Endothelial cell (in vitro differentiated cells): ENCODE data around the gene MILR1. TPM values are rescaled to one million over a fixed set of nuclear protein-coding genes. Genes with fewer than 3 reads are reported as not detected.

Experiments
- DNase-seq: peaks from one replicate; pipeline ENCODE4 v3.0.0; 2021; ENCODE audit warnings: low spot score
- H3K27ac Mint-ChIP-seq: one replicate; pipeline ENCODE4 v1.8.0; 2021; ENCODE audit warnings: mixed read lengths, inconsistent platforms; ENCODE audit not compliant: unreplicated experiment
- H3K27me3 Mint-ChIP-seq: one replicate; pipeline ENCODE4 v1.8.0; 2021; ENCODE audit warnings: mild to moderate bottlenecking, moderate library complexity, mixed read lengths, inconsistent platforms; ENCODE audit not compliant: unreplicated experiment
- H3K36me3 Mint-ChIP-seq: one replicate; pipeline ENCODE4 v1.8.0; 2021; ENCODE audit warnings: mild to moderate bottlenecking, low read depth, mixed read lengths, inconsistent platforms; ENCODE audit not compliant: unreplicated experiment
- H3K4me1 Mint-ChIP-seq: one replicate; pipeline ENCODE4 v1.8.0; 2021; ENCODE audit warnings: mild to moderate bottlenecking, mixed read lengths, inconsistent platforms; ENCODE audit not compliant: unreplicated experiment
- H3K4me3 Mint-ChIP-seq: one replicate; pipeline ENCODE4 v1.8.0; 2021; ENCODE audit warnings: mild to moderate bottlenecking, mixed read lengths, inconsistent platforms; ENCODE audit not compliant: unreplicated experiment
- H3K9me3 Mint-ChIP-seq: one replicate; pipeline ENCODE4 v1.8.0; 2021; ENCODE audit warnings: mixed read lengths, inconsistent platforms; ENCODE audit not compliant: unreplicated experiment
- CTCF ChIP-seq: fragments of 200-600 bp; sonication (generic); IDR thresholded peaks from one replicate; pipeline ENCODE4 v1.5.0; 2021; ENCODE audit warnings: antibody characterized with exemption; ENCODE audit not compliant: unreplicated experiment
- microRNA-seq: library from miRNA; unstranded; fragments of <30 nt; microRNA quantifications from one replicate; pipeline ENCODE4, GENCODE V29; 2020; ENCODE audit not compliant: unreplicated experiment
- total RNA-seq: library from RNA; stranded (reverse); fragmentation: NEBNext Ultra II Directional; extraction: Animal tissue kit (Norgen Biotek cat#: 25700); gene quantifications from one replicate; pipeline ENCODE4 v1.2.1, GENCODE V29; 2021; ENCODE audit not compliant: unreplicated experiment

The MILR1 gene
- total RNA-seq, 1 donor from 2014 or later, result 1.6 TPM

- Mint-ChIP-seq H3K36me3 (peaks cover 15% of the 10 kb centered on the region), H3K9me3 (no peaks in the 10 kb centered on the region), H3K4me1 (no peaks in the 10 kb centered on the region)
Measured at GRCh38 chr17:64515419-64515818, 66.5 kb downstream of the MILR1 start.

GRCh38 chr17:64515829-64516228 lies 66.9 kb downstream of the MILR1 start:
- no peak for TF ChIP-seq CTCF
- Mint-ChIP-seq H3K36me3 (peaks cover 13% of the 10 kb centered on the region), H3K27ac (no peak overlapping the region), H3K27me3 (no peaks in the 10 kb centered on the region), H3K4me3 (no peak overlapping the region), H3K9me3 (no peaks in the 10 kb centered on the region), H3K4me1 (no peaks in the 10 kb centered on the region)
- no peak for DNase-seq

More at GRCh38 chr17:64515419-64515818, 66.5 kb downstream of the MILR1 start:
- Mint-ChIP-seq H3K27me3 (no peaks in the 10 kb centered on the region), H3K27ac (no peak overlapping the region), H3K4me3 (no peak overlapping the region)
- no peak for DNase-seq
- TF ChIP-seq CTCF, result no peak

Small RNA genes within 50 kb of the gene (microRNA-seq; reads per million reads assigned to microRNA genes)
- gene MIR1273E (not detected), gene MIR3064 (9.3 reads per million, percentile 58 among the genes with 10 or more reads in this experiment), gene MIR5047 (not detected)

Other genes with a start within 250 kb of the MILR1 start
- gene TEX2, start 185.9 kb upstream of the MILR1 start, total RNA-seq, result 16.3 TPM
- gene PECAM1, start 58.3 kb upstream of the MILR1 start, total RNA-seq, result 844 TPM
- 21.3 TPM for gene POLG2, start 47.9 kb downstream of the MILR1 start, total RNA-seq
- 771 TPM for gene DDX5, start 57.2 kb downstream of the MILR1 start, total RNA-seq
- 47.8 TPM for gene CEP95, start 57.9 kb downstream of the MILR1 start, total RNA-seq
- 69.2 TPM for gene SMURF2, start 213.2 kb downstream of the MILR1 start, total RNA-seq